ENCODE measurements around the gene NEU3.

- TF ChIP-seq CTCF (IDR thresholded peaks at IDR 0.05) (no peak), POLR2AphosphoS5 (IDR thresholded peaks at IDR 0.05) (no peak), POLR2A (IDR thresholded peaks at IDR 0.05) (no peak)
Measured at GRCh38 chr11:74989260-74989638, 516 bp downstream of the NEU3 start.

Data from upper lobe of left lung (tissue), 4 donors.